Psoas muscle (tissue), 8 donors: Measurements from ENCODE around the gene SLBP. TPM values are rescaled to one million over a fixed set of nuclear protein-coding genes. Genes with fewer than 3 reads are reported as not detected.

Experiments
- ATAC-seq, 4 donors: fragments of 200-7000 bp; cut with Tn5 transposase; one replicate each; pipeline ENCODE4 v1.9.1; 2020; ENCODE audit warnings: moderate library complexity in 3 of 4, mild to moderate bottlenecking in 2 of 4
- DNase-seq, 2 donors: peaks; one replicate each; pipeline ENCODE4 v3.0.0-alpha.2; 2020
- H3K27ac ChIP-seq: fragments of 200-600 bp; one replicate; pipeline ENCODE4 v1.8.0; 2022
- H3K27me3 ChIP-seq, 3 donors: fragments of 200-600 bp in 1 of 3; one replicate each; pipeline versions ENCODE4 v1.6.1 to v1.8.0; 2013 to 2022; ENCODE audit warnings: low read length in 2 of 3, mild to moderate bottlenecking in 2 of 3, moderate library complexity in 1 of 3; ENCODE audit not compliant: insufficient read depth in 3 of 3
- H3K36me3 ChIP-seq, 2 donors: fragments of 200-600 bp in 1 of 2; one replicate each; pipeline versions ENCODE4 v1.6.1 to v1.8.0; 2013 to 2022; ENCODE audit warnings: low read depth in 1 of 2, mild to moderate bottlenecking in 1 of 2, moderate library complexity in 1 of 2; ENCODE audit not compliant: insufficient read depth in 1 of 2
- H3K4me1 ChIP-seq: fragments of 200-600 bp; one replicate; pipeline ENCODE4 v1.8.0; 2022
- H3K4me3 ChIP-seq: fragments of 200-600 bp; one replicate; pipeline ENCODE4 v1.8.0; 2022; ENCODE audit warnings: mild to moderate bottlenecking
- H3K9me3 ChIP-seq: fragments of 200-600 bp; one replicate; pipeline ENCODE4 v1.8.0; 2022
- WGBS, 3 donors: extraction: QIAGEN DNeasy Blood & Tissue Kit; methylation state at CpG; one replicate each; pipeline versions ENCODE4 v1.1.6 to v1.1.7; 2013; 5-methylcytosine and 5-hydroxymethylcytosine counted together
- intact Hi-C, 2 donors: fragments of 100-400 bp; cut with DNase I; formaldehyde crosslinking; loops; one replicate each; pipeline versions ENCODE4 v1.11.0 to v1.14.2; 2022
- polyA plus RNA-seq, 3 donors: library from polyadenylated mRNA; stranded (reverse); fragments of 200-250 nt; gene quantifications; one replicate each; pipeline ENCODE4 v1.2.3, GENCODE V29; 2013
- total RNA-seq, 4 donors: library from RNA; stranded (reverse); fragmentation: NEBNext Ultra II Directional in 2 of 4; extraction: Animal tissue kit (Norgen Biotek cat#: 25700) in 2 of 4; gene quantifications; one replicate each; pipeline versions ENCODE4 v1.2.1 to v1.2.4, GENCODE V29; 2021 to 2023
- TF ChIP-seq, protein P1 (sequence below): fragments of 200-600 bp; IDR thresholded peaks from one replicate; pipeline ENCODE4 v1.8.0; 2022; ENCODE audit warnings: antibody characterized with exemption
- donor health status: healthy with polysubstance abuse.
- donor health status: DM: no; HTN: no; CAD: no; lungs with moderate emphysema.
- donor health status: Bipolar disorder and iron deficiency.
- donor health status: healthy.
- donor health status: DM: yes; HTN: yes; CAD: no.
- donor health status: DM: no; HTN: no; CAD: no.
- donor health status: DM: no; HTN: no; CAD: no.
- donor health status: DM: yes; HTN: yes; CAD: no.

SLBP gene
- total and polyA plus RNA-seq, 7 donors, result 15.4 to 18.8 (median 16.3) TPM

DNA sequence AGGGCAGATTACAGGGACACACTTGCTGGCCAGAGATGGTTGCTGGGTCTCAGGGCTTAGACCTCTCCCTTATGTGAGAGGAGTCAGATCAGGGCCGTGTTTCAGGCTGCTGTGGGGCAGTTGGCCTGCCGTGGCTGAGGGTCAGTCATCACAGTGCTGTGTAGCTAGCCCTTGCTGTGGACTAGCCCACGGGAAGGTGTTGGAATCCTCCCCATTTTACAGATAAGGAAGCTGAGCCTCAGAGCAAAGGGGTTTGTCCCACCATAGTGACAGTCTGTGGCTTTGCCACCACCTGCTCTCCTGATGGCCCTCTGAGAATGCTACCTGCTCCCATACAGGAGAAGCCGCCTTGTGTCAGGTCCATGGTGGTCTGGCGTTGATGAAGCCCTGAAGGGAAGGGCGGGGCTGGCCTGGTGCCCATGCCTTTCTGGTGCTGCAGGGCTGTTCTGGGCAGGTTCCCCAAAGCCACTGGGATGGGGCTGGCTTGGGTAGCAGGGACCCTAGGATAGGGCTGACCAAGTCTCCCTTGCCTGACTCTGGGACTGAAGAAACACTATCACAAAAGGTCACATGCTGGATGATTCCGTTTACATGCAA lies 25.6 kb downstream of the SLBP start:
- TF ChIP-seq, protein P1, sequence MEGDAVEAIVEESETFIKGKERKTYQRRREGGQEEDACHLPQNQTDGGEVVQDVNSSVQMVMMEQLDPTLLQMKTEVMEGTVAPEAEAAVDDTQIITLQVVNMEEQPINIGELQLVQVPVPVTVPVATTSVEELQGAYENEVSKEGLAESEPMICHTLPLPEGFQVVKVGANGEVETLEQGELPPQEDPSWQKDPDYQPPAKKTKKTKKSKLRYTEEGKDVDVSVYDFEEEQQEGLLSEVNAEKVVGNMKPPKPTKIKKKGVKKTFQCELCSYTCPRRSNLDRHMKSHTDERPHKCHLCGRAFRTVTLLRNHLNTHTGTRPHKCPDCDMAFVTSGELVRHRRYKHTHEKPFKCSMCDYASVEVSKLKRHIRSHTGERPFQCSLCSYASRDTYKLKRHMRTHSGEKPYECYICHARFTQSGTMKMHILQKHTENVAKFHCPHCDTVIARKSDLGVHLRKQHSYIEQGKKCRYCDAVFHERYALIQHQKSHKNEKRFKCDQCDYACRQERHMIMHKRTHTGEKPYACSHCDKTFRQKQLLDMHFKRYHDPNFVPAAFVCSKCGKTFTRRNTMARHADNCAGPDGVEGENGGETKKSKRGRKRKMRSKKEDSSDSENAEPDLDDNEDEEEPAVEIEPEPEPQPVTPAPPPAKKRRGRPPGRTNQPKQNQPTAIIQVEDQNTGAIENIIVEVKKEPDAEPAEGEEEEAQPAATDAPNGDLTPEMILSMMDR, result no peak
- H3K9me3 ChIP-seq, result no peaks in the 10 kb centered on the region
- ATAC-seq (no peak), DNase-seq (no peak)
- peak overlapping the region; percentile 50 for H3K27ac ChIP-seq
- peaks cover 0 to 14% of the 10 kb centered on the region in 2 donors for H3K36me3 ChIP-seq
- H3K4me1 ChIP-seq, result peaks cover 10% of the 10 kb centered on the region
- no peaks in the 10 kb centered on the region for H3K27me3 ChIP-seq
- intact Hi-C loops, result no loop called here
- 42 to 51% (median 43%) methylated on average over 7 of the region's 7 CpGs for WGBS, 3 donors
- no peak overlapping the region for H3K4me3 ChIP-seq

DNA sequence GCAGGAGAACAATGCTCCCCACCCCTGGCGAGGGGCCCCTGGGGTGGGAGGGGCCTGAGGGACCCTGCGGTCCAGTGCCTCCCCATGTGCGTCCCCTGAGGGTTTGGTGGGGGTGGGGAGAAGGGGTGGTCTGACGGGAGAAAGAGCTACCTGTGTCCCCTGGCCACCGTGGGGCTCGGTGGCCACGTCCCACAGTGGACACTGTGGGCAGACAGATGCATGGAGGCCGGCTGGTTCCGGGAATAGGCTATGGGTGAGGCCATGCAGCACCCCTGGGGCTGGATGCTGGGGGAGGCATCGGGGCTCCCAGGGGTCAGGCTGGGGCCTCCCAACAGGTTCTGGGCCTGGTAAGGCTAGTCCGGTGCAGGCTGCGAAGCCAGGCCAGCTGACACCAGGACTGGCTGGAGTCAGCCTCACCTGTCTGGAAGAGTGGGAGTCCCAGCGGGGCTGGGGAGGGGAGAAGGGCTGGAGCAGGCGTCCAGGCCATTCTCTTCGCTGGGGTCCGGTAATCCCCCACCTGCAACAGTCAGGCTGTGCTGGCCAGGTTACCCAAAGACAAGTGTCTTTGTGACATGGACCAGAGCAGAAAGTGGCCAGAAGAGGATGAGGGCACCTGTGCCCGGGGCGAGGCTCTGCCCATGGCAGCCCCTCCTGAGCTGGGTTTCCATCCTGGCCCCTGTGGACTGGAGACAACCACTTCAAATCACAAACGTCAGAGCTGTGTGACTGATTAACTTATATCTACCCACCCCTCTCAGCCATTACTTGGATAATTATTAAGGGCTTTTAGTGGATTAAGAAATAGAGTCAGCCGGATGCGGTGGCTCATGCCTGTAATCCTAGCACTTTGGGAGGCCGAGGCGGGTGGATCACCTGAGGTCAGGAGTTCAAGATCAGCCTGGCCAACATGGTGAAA lies 26.6 kb downstream of the SLBP start:
- Histone ChIP-seq H3K4me3 (peak overlapping the region; percentile 64), H3K4me1 (peaks cover 10% of the 10 kb centered on the region), H3K9me3 (no peaks in the 10 kb centered on the region), H3K27me3 (no peaks in the 10 kb centered on the region), H3K36me3 (peaks cover 0 to 4% of the 10 kb centered on the region in 2 donors), H3K27ac (peak overlapping the region; percentile 70)
- ATAC-seq (no peak), DNase-seq (no peak)
- intact Hi-C loops, result no loop called here
- 65 to 73% (median 69%) methylated on average over 22 to 23 of the region's 23 CpGs for WGBS, 3 donors
- TF ChIP-seq, protein P1, result no peak

GRCh38 chr4:1684506-1685234 lies 27.4 kb downstream of the SLBP start:
- Histone ChIP-seq H3K27ac (peak overlapping the region; percentile 70), H3K36me3 (no peaks in the 10 kb centered on the region), H3K27me3 (no peaks in the 10 kb centered on the region), H3K4me3 (peak overlapping the region; percentile 64), H3K4me1 (peaks cover 10% of the 10 kb centered on the region), H3K9me3 (no peaks in the 10 kb centered on the region)
- DNase-seq (no peak), ATAC-seq (peak; percentile 6 to 14 (median 9))
- TF ChIP-seq, protein P1, result no peak
- intact Hi-C loops, result no loop called here
- WGBS, 3 donors, result 17 to 29% (median 28%) methylated on average over 52 to 66 of the region's 66 CpGs

GRCh38 chr4:1683736-1684505 lies 28.2 kb downstream of the SLBP start, which contains the start of gene FAM53A:
TSS of gene FAM53A (minus strand) at chr4:1684313. CDS start at chr4:1668741, 15,572 bp downstream.
- H3K27ac ChIP-seq, result peak within 1 kb of the TSS; percentile 84
- 0 to 1% (median 1%) methylated on average over 60 to 118 of the region's 118 CpGs for WGBS, 3 donors
- no peaks in the 10 kb centered on the region for H3K27me3 ChIP-seq
- TF ChIP-seq, protein P1, result no peak
- no peaks in the 10 kb centered on the region for H3K36me3 ChIP-seq
- no peaks in the 10 kb centered on the region for H3K9me3 ChIP-seq
- DNase-seq (peak; percentile 94 to 96), ATAC-seq (peak; percentile 91 to 96 (median 94))
- peaks cover 10% of the 10 kb centered on the region for H3K4me1 ChIP-seq
- H3K4me3 ChIP-seq, result peak within 1 kb of the TSS; percentile 85
- intact Hi-C loops, result no loop called here
